ENCODE measurements around the gene CD86. TPM values are rescaled to one million over a fixed set of nuclear protein-coding genes. Genes with fewer than 3 reads are reported as not detected.

CD86 gene
- total RNA-seq, 4 donors from 2014 or later, result 0.92 to 2.4 (median 1.6) TPM

DNA sequence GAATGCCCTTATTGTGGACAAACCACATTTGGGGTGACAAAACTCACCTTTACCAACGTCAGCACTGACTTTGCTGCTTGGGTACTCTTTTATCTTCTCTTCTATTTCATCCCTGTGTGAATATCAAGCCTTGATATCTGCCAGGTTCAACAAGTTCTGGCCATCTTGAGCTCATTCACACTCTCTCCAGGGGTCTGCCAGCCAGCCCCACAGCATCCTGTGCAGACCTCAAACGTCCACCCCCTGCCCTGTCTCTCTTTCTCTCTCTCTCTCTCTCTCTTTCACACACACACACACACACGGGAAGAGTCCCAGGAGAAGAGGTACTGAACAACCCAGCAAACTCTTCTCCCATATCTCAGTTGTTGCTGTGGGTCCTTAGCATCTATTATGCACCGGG is 43.8 kb upstream of the CD86 start:
- Histone ChIP-seq H3K27me3 (no peaks in the 10 kb centered on the region), H3K4me1 (no peaks in the 10 kb centered on the region), H3K4me3 (no peak overlapping the region), H3K27ac (no peak overlapping the region), H3K36me3 (no peaks in the 10 kb centered on the region), H3K9me3 (no peaks in the 10 kb centered on the region)
- in situ Hi-C loops (cut with MboI; ENCODE audit: low sequenced_read_pairs in 4 of 4) (no loop called here), intact Hi-C loops (cut with DNase I; ENCODE audit: low total_unique reads) (no loop called here)
- TF ChIP-seq CTCF (IDR thresholded peaks at IDR 0.05 in 4 of 5, conservative IDR thresholded peaks at IDR 0.05 in 1 of 5), result no peak
- TF ChIP-seq POLR2A (IDR thresholded peaks at IDR 0.05), result no peak
- no peak for DNase-seq
- no peak for ATAC-seq

- intact Hi-C loops (cut with DNase I; ENCODE audit: low total_unique reads), result no loop called here
- Histone ChIP-seq H3K36me3 (no peaks in the 10 kb centered on the region), H3K27me3 (no peaks in the 10 kb centered on the region), H3K9me3 (no peaks in the 10 kb centered on the region), H3K4me1 (no peaks in the 10 kb centered on the region), H3K4me3 (no peak overlapping the region), H3K27ac (no peak overlapping the region)
- TF ChIP-seq POLR2A (IDR thresholded peaks at IDR 0.05), result no peak
- in situ Hi-C loops (cut with MboI; ENCODE audit: low sequenced_read_pairs in 4 of 4), result no loop called here
- DNase-seq (no peak), ATAC-seq (no peak)
Measured at GRCh38 chr3:122012821-122013220, 42.3 kb upstream of the CD86 start.

- no peak overlapping the region for H3K27ac ChIP-seq
- DNase-seq (no peak), ATAC-seq (no peak)
- intact Hi-C loops (cut with DNase I; ENCODE audit: low total_unique reads) (no loop called here), in situ Hi-C loops (cut with MboI; ENCODE audit: low sequenced_read_pairs in 4 of 4) (no loop called here)
- H3K4me3 ChIP-seq, result no peak overlapping the region
- H3K4me1 ChIP-seq, result no peaks in the 10 kb centered on the region
- H3K27me3 ChIP-seq, result no peaks in the 10 kb centered on the region
- H3K9me3 ChIP-seq, result no peaks in the 10 kb centered on the region
- TF ChIP-seq POLR2A (IDR thresholded peaks at IDR 0.05), result no peak
- no peak for TF ChIP-seq CTCF (IDR thresholded peaks at IDR 0.05 in 4 of 5, conservative IDR thresholded peaks at IDR 0.05 in 1 of 5)
- no peaks in the 10 kb centered on the region for H3K36me3 ChIP-seq
Measured at GRCh38 chr3:122013448-122013925, 41.7 kb upstream of the CD86 start.

DNA sequence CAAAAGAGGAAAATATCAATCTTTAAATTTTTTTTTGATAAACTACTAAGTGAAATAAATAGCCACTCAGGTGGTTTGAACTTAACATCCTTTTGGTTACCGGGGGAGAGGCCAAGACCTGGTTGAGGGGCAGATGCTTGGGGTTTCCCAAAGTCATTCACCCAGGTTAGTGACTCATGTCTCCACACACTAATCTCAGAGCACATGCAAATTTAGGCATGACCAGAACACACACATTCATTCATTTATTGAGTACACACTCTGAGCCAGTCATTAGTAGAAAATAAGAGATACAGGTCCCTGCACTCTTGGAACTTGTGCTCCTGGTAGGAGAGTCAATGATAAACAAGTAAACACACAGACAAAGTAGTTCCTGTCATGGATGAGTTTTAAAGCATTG is 40.4 kb upstream of the CD86 start:
- in situ Hi-C loops (cut with MboI; ENCODE audit: low sequenced_read_pairs in 4 of 4) (no loop called here), intact Hi-C loops (cut with DNase I; ENCODE audit: low total_unique reads) (no loop called here)
- H3K4me1 ChIP-seq, result no peaks in the 10 kb centered on the region
- H3K27ac ChIP-seq, result no peak overlapping the region
- no peak overlapping the region for H3K4me3 ChIP-seq
- H3K9me3 ChIP-seq, result no peaks in the 10 kb centered on the region
- DNase-seq (no peak), ATAC-seq (no peak)
- TF ChIP-seq POLR2A (IDR thresholded peaks at IDR 0.05) (no peak), CTCF (IDR thresholded peaks at IDR 0.05 in 4 of 5, conservative IDR thresholded peaks at IDR 0.05 in 1 of 5) (no peak)
- H3K27me3 ChIP-seq, result no peaks in the 10 kb centered on the region
- H3K36me3 ChIP-seq, result no peaks in the 10 kb centered on the region

DNA sequence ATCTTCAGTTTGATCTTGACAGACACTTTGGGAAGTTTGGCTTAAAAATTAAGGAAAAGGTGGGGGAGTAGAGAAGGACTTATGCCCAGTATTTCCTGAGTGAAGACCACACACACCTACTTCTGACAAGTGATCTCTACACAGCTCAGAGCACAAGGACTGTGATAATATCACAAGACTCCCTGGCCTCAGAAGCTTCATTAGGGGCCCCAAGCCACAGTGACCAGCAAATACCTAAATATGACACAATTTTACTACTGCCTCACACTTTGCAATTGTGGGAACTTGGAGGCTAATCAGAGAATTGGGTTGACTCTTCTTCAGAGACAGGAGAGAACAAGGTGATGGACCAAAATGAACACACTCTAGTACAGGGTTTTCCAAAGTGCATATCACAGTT is 35.7 kb upstream of the CD86 start:
- no peaks in the 10 kb centered on the region for H3K36me3 ChIP-seq
- peaks cover 11 to 19% (median 14%) of the 10 kb centered on the region in 3 donors for H3K27me3 ChIP-seq
- TF ChIP-seq CTCF (IDR thresholded peaks at IDR 0.05 in 4 of 5, conservative IDR thresholded peaks at IDR 0.05 in 1 of 5) (no peak), POLR2A (IDR thresholded peaks at IDR 0.05) (no peak)
- H3K27ac ChIP-seq, result no peak overlapping the region
- no peak overlapping the region for H3K4me3 ChIP-seq
- no peaks in the 10 kb centered on the region for H3K4me1 ChIP-seq
- no peaks in the 10 kb centered on the region for H3K9me3 ChIP-seq
- no peak for ATAC-seq
- in situ Hi-C loops (cut with MboI; ENCODE audit: low sequenced_read_pairs in 4 of 4), result no loop called here
- DNase-seq, result no peak
- intact Hi-C loops (cut with DNase I; ENCODE audit: low total_unique reads), result no loop called here

Measured in gastrocnemius medialis (tissue), 4 donors.